Epithelial cell of proximal tubule (primary cell): ENCODE data around the gene ADAMTS3. TPM values are rescaled to one million over a fixed set of nuclear protein-coding genes. Genes with fewer than 3 reads are reported as not detected.

Experiments
- DNase-seq: peaks from one replicate; pipeline ENCODE4 v3.0.0-alpha.2; 2011; ENCODE audit warnings: low read depth
- H3K4me3 ChIP-seq: 2 replicates; pipeline ENCODE4 v1.5.1; 2011; ENCODE audit warnings: low read depth, mild to moderate bottlenecking, low read length
- total RNA-seq: library from RNA; depleted of rRNA; stranded (reverse); fragments of >200 nt; gene quantifications from 2 replicates; pipeline ENCODE4 v1.2.3, GENCODE V29; 2015
- TF ChIP-seq, protein P1 (sequence below): conservative IDR thresholded peaks from 2 replicates; pipeline ENCODE4 v1.5.1; 2012; ENCODE audit warnings: low read depth, mild to moderate bottlenecking, low read length

ADAMTS3 gene
- total RNA-seq, 1 donor from 2014 or later, result 4.7 TPM

DNA sequence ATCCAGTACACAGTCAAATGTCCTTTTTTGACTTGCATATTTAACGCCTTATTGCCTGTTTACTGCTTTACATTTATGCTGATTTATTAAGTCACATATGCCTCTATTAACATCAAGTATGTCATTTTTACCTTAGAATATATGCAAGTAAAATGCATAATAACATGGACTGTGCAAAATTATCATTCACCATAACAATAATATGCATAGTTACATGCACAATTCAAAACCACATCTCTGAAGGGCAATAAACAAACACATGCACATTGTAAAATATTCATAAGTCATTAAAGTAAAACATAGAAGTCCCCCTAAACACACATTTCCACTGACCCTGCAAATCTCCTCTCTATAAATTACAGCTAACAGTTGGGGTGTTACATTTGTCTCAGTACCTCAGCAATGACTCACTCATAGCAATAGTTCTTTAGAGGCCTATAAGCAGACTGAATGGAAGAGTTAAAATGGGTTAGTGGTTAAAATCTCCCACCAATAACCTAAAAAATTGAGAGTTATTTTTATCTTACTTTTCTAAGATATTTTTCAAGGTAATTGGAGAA lies 61.1 kb downstream of the ADAMTS3 start:
- no peak overlapping the region for H3K4me3 ChIP-seq
- no peak for DNase-seq
- TF ChIP-seq, protein P1, sequence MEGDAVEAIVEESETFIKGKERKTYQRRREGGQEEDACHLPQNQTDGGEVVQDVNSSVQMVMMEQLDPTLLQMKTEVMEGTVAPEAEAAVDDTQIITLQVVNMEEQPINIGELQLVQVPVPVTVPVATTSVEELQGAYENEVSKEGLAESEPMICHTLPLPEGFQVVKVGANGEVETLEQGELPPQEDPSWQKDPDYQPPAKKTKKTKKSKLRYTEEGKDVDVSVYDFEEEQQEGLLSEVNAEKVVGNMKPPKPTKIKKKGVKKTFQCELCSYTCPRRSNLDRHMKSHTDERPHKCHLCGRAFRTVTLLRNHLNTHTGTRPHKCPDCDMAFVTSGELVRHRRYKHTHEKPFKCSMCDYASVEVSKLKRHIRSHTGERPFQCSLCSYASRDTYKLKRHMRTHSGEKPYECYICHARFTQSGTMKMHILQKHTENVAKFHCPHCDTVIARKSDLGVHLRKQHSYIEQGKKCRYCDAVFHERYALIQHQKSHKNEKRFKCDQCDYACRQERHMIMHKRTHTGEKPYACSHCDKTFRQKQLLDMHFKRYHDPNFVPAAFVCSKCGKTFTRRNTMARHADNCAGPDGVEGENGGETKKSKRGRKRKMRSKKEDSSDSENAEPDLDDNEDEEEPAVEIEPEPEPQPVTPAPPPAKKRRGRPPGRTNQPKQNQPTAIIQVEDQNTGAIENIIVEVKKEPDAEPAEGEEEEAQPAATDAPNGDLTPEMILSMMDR, result no peak

GRCh38 chr4:72507167-72507566 lies 61.9 kb downstream of the ADAMTS3 start:
- H3K4me3 ChIP-seq, result no peak overlapping the region
- TF ChIP-seq, protein P1, result no peak
- no peak for DNase-seq

- DNase-seq, result peak; percentile 20
- TF ChIP-seq, protein P1, result peak; percentile 93
- no peak overlapping the region for H3K4me3 ChIP-seq
Observed at GRCh38 chr4:72505314-72505744, 63.7 kb downstream of the ADAMTS3 start.

- DNase-seq, result no peak
- TF ChIP-seq, protein P1, result no peak
- H3K4me3 ChIP-seq, result no peak overlapping the region
Observed at GRCh38 chr4:72500214-72500613, 68.8 kb downstream of the ADAMTS3 start.

- TF ChIP-seq, protein P1, result peak; percentile 57
- DNase-seq, result no peak
- H3K4me3 ChIP-seq, result no peak overlapping the region
Observed at GRCh38 chr4:72496119-72496518, 72.9 kb downstream of the ADAMTS3 start.

DNA sequence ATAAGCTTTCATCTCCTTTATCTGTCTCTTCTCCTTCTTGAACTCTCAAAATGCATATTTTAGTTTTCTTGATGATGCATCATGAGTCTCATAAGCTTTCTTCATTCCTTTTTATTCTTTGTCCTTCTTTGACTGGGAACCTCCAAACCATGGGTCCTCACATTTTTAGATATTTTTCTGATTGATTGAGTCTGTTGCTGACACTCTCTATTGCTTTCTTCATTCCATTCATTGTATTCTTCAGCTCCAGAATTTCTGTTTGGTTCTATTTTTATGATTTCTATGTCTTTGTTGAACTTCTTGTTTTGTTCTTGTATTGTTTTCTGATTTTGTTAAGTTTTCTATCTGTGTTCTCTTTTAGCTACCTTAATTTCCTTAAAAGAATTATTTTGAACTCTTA lies 74.9 kb downstream of the ADAMTS3 start:
- DNase-seq, result no peak
- TF ChIP-seq, protein P1, result no peak
- no peak overlapping the region for H3K4me3 ChIP-seq

GRCh38 chr4:72489267-72489666 lies 79.8 kb downstream of the ADAMTS3 start:
- no peak overlapping the region for H3K4me3 ChIP-seq
- TF ChIP-seq, protein P1, result no peak
- DNase-seq, result peak; percentile 20
